Astrocyte (in vitro differentiated cells and primary cell): Measurements from ENCODE around the gene ENTPD2. TPM values are rescaled to one million over a fixed set of nuclear protein-coding genes. Genes with fewer than 3 reads are reported as not detected.

Source experiments
- DNase-seq: peaks from one replicate; pipeline ENCODE4 v3.0.0-alpha.2; 2010; ENCODE audit warnings: low read depth
- FAIRE-seq: peaks from 2 replicates; lab custom pipeline; 2011; peaks lifted over from hg19 to GRCh38; lab: Jason Lieb, UNC
- H2AFZ ChIP-seq: 2 replicates; pipeline ENCODE4 v1.6.0; 2012; ENCODE audit warnings: low read depth, low read length, inconsistent platforms
- H3K27ac ChIP-seq: 2 replicates; pipeline ENCODE4 v1.5.1; 2011; ENCODE audit warnings: low read depth, low read length, inconsistent platforms
- H3K27me3 ChIP-seq: 2 replicates; pipeline ENCODE4 v1.6.0; 2011; ENCODE audit warnings: low read length, inconsistent platforms; ENCODE audit not compliant: insufficient read depth
- H3K36me3 ChIP-seq: 2 replicates; pipeline ENCODE4 v1.5.1; 2011; ENCODE audit warnings: low read length, inconsistent platforms; ENCODE audit not compliant: insufficient read depth
- H3K4me1 ChIP-seq: 2 replicates; pipeline ENCODE4 v1.5.1; 2011; ENCODE audit warnings: low read length, inconsistent platforms; ENCODE audit not compliant: insufficient read depth
- H3K4me2 ChIP-seq: 2 replicates; pipeline ENCODE4 v1.6.0; 2012; ENCODE audit warnings: low read length, inconsistent platforms
- H3K4me3 ChIP-seq: 2 replicates; pipeline ENCODE4 v1.5.1; 2011; ENCODE audit warnings: low read depth, mild to moderate bottlenecking, low read length, inconsistent platforms; ENCODE audit not compliant: insufficient read depth
- H3K79me2 ChIP-seq: 2 replicates; pipeline ENCODE4 v1.6.0; 2012; ENCODE audit warnings: mild to moderate bottlenecking, low read length, inconsistent platforms; ENCODE audit not compliant: insufficient read depth
- H3K9ac ChIP-seq: 2 replicates; pipeline ENCODE4 v1.6.0; 2012; ENCODE audit warnings: mild to moderate bottlenecking, low read length, inconsistent platforms
- H3K9me3 ChIP-seq: 2 replicates; pipeline ENCODE4 v1.5.1; 2012; ENCODE audit warnings: low read depth, mild to moderate bottlenecking, low read length, inconsistent platforms; ENCODE audit not compliant: insufficient read depth
- H4K20me1 ChIP-seq: 2 replicates; pipeline ENCODE4 v1.6.0; 2012; ENCODE audit warnings: low read length, inconsistent platforms; ENCODE audit not compliant: insufficient read depth
- H3K27ac Mint-ChIP-seq: one replicate; pipeline ENCODE4 v1.8.0; 2021; ENCODE audit warnings: mild to moderate bottlenecking, mixed read lengths; ENCODE audit not compliant: unreplicated experiment
- H3K27me3 Mint-ChIP-seq: one replicate; pipeline ENCODE4 v1.8.0; 2021; ENCODE audit warnings: low read depth, mixed read lengths; ENCODE audit not compliant: unreplicated experiment
- H3K36me3 Mint-ChIP-seq: one replicate; pipeline ENCODE4 v1.8.0; 2021; ENCODE audit warnings: low read depth, mixed read lengths; ENCODE audit not compliant: unreplicated experiment
- H3K4me1 Mint-ChIP-seq: one replicate; pipeline ENCODE4 v1.8.0; 2021; ENCODE audit warnings: low read depth, mixed read lengths; ENCODE audit not compliant: unreplicated experiment
- H3K4me3 Mint-ChIP-seq: one replicate; pipeline ENCODE4 v1.8.0; 2021; ENCODE audit warnings: mild to moderate bottlenecking, moderate library complexity, mixed read lengths; ENCODE audit not compliant: unreplicated experiment
- H3K9me3 Mint-ChIP-seq: one replicate; pipeline ENCODE4 v1.8.0; 2021; ENCODE audit warnings: mild to moderate bottlenecking, mixed read lengths; ENCODE audit not compliant: unreplicated experiment
- CTCF ChIP-seq: IDR thresholded peaks from 2 replicates; pipeline ENCODE4 v1.5.1; 2011; ENCODE audit warnings: low read depth, mild to moderate bottlenecking, inconsistent platforms, low read length, moderate library complexity; ENCODE audit not compliant: insufficient read depth
- EZH2 ChIP-seq: IDR thresholded peaks from 2 replicates; pipeline ENCODE4 v1.6.1; 2012; ENCODE audit warnings: mild to moderate bottlenecking, low read length, inconsistent platforms; ENCODE audit not compliant: insufficient read depth
- total RNA-seq: library from RNA; stranded (reverse); gene quantifications from 2 replicates; pipeline ENCODE4 v1.2.1, GENCODE V29; 2021

The ENTPD2 gene
- total RNA-seq, 1 donor from 2014 or later = 0.14 TPM

GRCh38 chr9:137007816-137008270, 46.0 kb downstream of the ENTPD2 start:
- Histone ChIP-seq H3K36me3 (no peaks in the 10 kb centered on the region), H3K4me1 (peaks cover 4% of the 10 kb centered on the region), H2AFZ (no peak overlapping the region), H3K4me2 (no peak overlapping the region), H4K20me1 (no peaks in the 10 kb centered on the region), H3K4me3 (no peak overlapping the region), H3K27ac (no peak overlapping the region), H3K9ac (no peak overlapping the region), H3K27me3 (no peaks in the 10 kb centered on the region), H3K9me3 (no peaks in the 10 kb centered on the region), H3K79me2 (no peaks in the 10 kb centered on the region)
- Mint-ChIP-seq H3K4me3 (no peak overlapping the region), H3K9me3 (no peaks in the 10 kb centered on the region), H3K4me1 (no peaks in the 10 kb centered on the region), H3K27me3 (no peaks in the 10 kb centered on the region), H3K36me3 (peaks cover 2% of the 10 kb centered on the region), H3K27ac (no peak overlapping the region)
- DNase-seq = no peak
- no peak for FAIRE-seq
- no peak for TF ChIP-seq CTCF
- no peak for TF ChIP-seq EZH2

GRCh38 chr9:137007108-137007815, 46.6 kb downstream of the ENTPD2 start:
- H3K4me2 ChIP-seq = no peak overlapping the region
- H2AFZ ChIP-seq = no peak overlapping the region
- H3K9me3 ChIP-seq = no peaks in the 10 kb centered on the region
- H3K36me3 ChIP-seq = no peaks in the 10 kb centered on the region
- no peaks in the 10 kb centered on the region for H3K27me3 Mint-ChIP-seq
- H3K4me3 Mint-ChIP-seq = no peak overlapping the region
- FAIRE-seq (no peak), DNase-seq (no peak)
- no peaks in the 10 kb centered on the region for H3K4me1 Mint-ChIP-seq
- peaks cover 2% of the 10 kb centered on the region for H3K36me3 Mint-ChIP-seq
- H3K27ac Mint-ChIP-seq = no peak overlapping the region
- peaks cover 4% of the 10 kb centered on the region for H3K4me1 ChIP-seq
- no peaks in the 10 kb centered on the region for H3K27me3 ChIP-seq
- no peak overlapping the region for H3K4me3 ChIP-seq
- H3K79me2 ChIP-seq = no peaks in the 10 kb centered on the region
- H4K20me1 ChIP-seq = no peaks in the 10 kb centered on the region
- TF ChIP-seq CTCF (no peak), EZH2 (no peak)
- no peak overlapping the region for H3K9ac ChIP-seq
- H3K27ac ChIP-seq = no peak overlapping the region
- no peaks in the 10 kb centered on the region for H3K9me3 Mint-ChIP-seq
